Hematopoietic multipotent progenitor cell treated with erythropoietin and hydrocortisone succinate and interleukin-3 and kit ligand, for 6 days (in vitro differentiated cells): Measurements from ENCODE around the gene SLC2A5.
"Not testable (repeated sequence)": the region's sequence is repeated elsewhere in the genome, so short reads cannot be mapped to it uniquely, and the experiment has no call there.

Experiments
- DNase-seq: peaks from one replicate; pipeline ENCODE4 v3.0.0-alpha.2; 2015

Gene SLC2A5

GRCh38 chr1:9001534-9002214 lies 67.8 kb downstream of the SLC2A5 start:
- DNase-seq: not testable (repeated sequence)

DNA sequence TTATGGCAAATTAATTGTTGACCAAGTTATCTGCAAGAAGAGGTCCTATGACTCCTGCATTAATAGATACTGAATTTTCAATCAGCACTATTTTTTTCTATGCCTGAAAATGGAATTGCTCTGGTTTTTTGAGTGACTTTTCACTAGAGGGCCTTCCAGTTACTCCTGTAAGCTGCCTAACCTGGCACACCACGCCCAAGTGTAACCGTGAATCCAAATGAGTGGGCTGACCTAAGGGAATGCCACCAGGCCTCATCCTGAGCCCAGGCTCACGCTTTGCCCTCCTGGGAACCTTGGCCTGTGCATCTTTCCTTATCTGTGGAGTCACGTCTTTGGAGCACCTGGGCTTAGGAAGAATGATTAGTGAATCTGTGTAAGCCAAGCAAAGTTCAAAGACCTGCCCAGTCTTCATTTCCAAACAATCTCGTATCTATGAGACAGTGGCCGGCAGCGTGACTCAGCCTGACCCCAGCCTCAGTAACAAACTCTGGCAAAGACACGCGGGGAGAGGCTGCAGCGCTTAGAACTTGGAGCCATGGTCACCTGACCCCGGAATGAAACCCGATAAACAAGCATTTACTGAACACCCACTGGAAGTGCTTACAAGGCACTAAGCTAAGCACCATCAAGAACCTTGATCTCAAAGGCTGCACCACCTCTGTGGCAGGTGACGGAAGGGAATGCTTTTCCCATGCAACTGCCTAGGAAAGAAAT lies 75.3 kb downstream of the SLC2A5 start:
- DNase-seq: not testable (repeated sequence)

DNA sequence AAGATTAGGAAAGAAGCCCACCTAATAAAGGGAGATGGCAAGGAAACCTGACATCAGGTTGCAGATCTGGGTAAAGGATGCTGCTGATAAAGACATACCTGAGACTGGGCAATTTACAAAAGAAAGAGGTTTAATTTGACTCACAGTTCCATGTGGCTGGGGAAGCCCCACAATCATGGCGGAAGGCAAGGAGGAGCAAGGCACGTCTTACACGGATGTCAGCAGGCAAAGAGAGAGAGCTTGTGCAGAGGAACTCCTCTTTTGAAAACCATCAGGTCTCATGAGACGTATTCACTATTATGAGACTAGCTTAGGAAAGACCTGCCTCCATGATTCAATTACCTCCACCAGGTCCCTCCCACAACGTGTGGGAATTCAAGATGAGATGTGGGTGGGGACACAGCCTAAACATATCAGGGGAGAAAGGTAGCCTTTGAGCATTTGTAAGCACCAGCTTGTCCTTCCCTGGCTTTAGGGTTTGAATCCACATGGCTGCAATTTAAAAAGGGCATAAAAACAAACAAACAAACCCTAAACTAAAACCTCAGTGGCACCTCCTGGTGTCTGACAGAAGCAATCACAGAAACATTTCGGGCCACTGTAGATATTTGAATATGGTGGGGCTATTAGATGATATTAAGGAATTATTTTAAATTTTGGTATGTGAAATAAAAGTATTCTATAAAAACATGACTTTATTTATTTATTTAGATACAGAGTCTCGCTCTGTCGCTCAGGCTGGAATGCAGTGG lies 76.3 kb downstream of the SLC2A5 start:
- peak; percentile 26 for DNase-seq

DNA sequence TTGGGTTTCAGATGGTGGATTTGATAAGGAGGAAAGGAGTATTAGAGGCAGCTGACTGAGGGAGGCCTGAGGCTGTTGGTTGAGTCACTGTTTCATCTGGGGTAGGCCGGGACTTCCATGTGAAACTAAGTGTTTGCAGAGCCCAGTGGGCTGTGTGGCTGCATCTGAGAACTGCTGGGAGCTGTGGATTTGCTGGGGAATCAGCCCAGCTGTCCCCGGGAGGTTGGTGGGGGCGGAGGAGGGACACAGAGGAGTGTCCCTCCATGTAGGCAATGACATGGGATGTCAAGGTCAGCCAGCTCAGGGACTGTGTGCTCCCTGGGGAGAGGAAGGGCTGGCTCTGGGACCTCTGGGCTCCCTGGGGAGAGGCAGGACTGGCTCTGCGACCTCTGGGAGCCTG lies 79.6 kb downstream of the SLC2A5 start:
- no peak for DNase-seq

GRCh38 chr1:8989061-8989460 lies 80.4 kb downstream of the SLC2A5 start:
- no peak for DNase-seq

DNA sequence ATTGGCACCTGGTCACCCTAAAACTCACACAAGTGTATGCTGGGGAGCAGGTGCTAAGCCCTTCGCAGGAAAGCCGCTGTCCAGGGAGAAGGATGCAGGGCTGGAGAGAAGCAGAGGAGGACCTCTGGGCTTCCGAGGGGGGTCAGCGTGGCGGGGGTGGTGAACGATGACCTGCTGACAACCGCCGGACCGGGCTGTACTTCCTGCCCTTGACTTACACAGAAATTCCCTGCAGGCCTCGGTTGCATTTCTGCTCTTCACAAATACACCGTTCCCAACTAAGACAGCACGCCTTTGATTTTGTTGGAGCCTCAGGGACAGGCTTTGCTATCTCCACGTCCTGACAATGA lies 80.8 kb downstream of the SLC2A5 start:
- DNase-seq: no peak

- peak; percentile 47 for DNase-seq
These were observed 81.4 kb downstream of the SLC2A5 start for GRCh38 chr1:8987881-8988617.

DNA sequence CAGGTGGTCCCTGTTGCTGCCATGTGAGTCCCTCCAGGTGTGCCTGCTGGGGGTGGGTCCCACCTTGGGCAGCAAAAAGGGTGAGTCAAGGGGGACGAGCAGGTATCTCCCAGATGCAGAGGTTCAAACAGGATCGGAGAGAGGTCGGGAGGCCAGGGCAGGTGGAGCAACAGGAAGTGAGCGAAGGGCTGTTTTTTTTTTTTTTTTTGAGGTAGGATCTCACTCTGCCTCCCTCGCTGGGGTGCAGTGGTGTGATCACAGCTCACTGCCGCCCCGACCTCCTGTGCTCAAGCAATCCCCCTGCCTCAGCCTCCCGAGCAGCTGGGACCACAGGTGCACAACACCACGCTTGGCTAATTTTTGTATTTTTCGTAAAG lies 82.6 kb downstream of the SLC2A5 start:
- DNase-seq: no peak

GRCh38 chr1:8985915-8986813 lies 83.3 kb downstream of the SLC2A5 start:
- DNase-seq: no peak
